Ascending aorta (tissue), 2 donors: Measurements from ENCODE around the gene GNS. TPM values are rescaled to one million over a fixed set of nuclear protein-coding genes. Genes with fewer than 3 reads are reported as not detected.

Experiments used
- DNase-seq, 2 donors: peaks; one replicate each; pipeline ENCODE4 v3.0.0-alpha.2; 2019; ENCODE audit warnings: low spot score in 2 of 2
- H3K27ac ChIP-seq, 2 donors: fragments of 200-600 bp; sonication (generic); one replicate each; pipeline ENCODE4 v1.5.1; 2016 to 2017; ENCODE audit warnings: mild to moderate bottlenecking in 1 of 2
- H3K27me3 ChIP-seq: fragments of 200-600 bp; sonication (generic); one replicate; pipeline ENCODE4 v1.5.1; 2017
- H3K36me3 ChIP-seq, 2 donors: fragments of 200-600 bp; sonication (generic); one replicate each; pipeline ENCODE4 v1.5.1; 2016
- H3K4me1 ChIP-seq, 2 donors: fragments of 200-600 bp; sonication (generic); one replicate each; pipeline ENCODE4 v1.5.1; 2016 to 2017; ENCODE audit warnings: mild to moderate bottlenecking in 1 of 2
- H3K4me3 ChIP-seq, 2 donors: fragments of 200-600 bp; sonication (generic); one replicate each; pipeline ENCODE4 v1.5.1; 2016 to 2017; ENCODE audit warnings: mild to moderate bottlenecking in 1 of 2
- H3K9me3 ChIP-seq, 2 donors: fragments of 200-600 bp; sonication (generic); one replicate each; pipeline ENCODE4 v1.5.1; 2016
- CTCF ChIP-seq, 3 experiments: fragments of 200-600 bp in 2 of 3; fragments of 450-650 bp in 1 of 3; sonication (generic) in 2 of 3; IDR thresholded peaks; one replicate each; pipeline ENCODE4 v1.5.1; 2016 to 2019; ENCODE audit warnings: antibody characterized with exemption in 3 of 3, mild to moderate bottlenecking in 1 of 3, moderate library complexity in 1 of 3
- intact Hi-C: fragments of 100-400 bp; cut with DNase I; formaldehyde crosslinking; loops from one replicate; pipeline ENCODE4 v1.15.1; 2023
- total RNA-seq: library from RNA; depleted of rRNA; stranded (reverse); fragments of >200 nt; gene quantifications from one replicate; pipeline ENCODE4 v1.1.0, GENCODE V29; 2016

GNS gene
- total RNA-seq, 1 donor from 2014 or later = 105 TPM

GRCh38 chr12:64688715-64689114 is 70.5 kb downstream of the GNS start:
- Histone ChIP-seq H3K27ac (peak overlapping the region; percentile 49 to 50), H3K4me3 (no peak overlapping the region), H3K9me3 (no peaks in the 10 kb centered on the region), H3K36me3 (peaks cover 17 to 22% of the 10 kb centered on the region in 2 donors), H3K4me1 (peaks cover under 1 to 26% of the 10 kb centered on the region in 2 donors), H3K27me3 (no peaks in the 10 kb centered on the region)
- DNase-seq = no peak
- TF ChIP-seq CTCF (IDR thresholded peaks at IDR 0.05) = no peak
- intact Hi-C loops = loop anchor here (10.0 kb wide), 1 partner anchor 464 kb away; the partner anchor contains the start of gene KICS2

- peaks cover 5 to 25% of the 10 kb centered on the region in 2 donors for H3K4me1 ChIP-seq
- no peaks in the 10 kb centered on the region for H3K9me3 ChIP-seq
- intact Hi-C loops = loop anchor here (10.0 kb wide), 1 partner anchor 463 kb away; the partner anchor contains the start of gene KICS2
- peaks cover 12 to 17% of the 10 kb centered on the region in 2 donors for H3K36me3 ChIP-seq
- no peak for DNase-seq
- no peaks in the 10 kb centered on the region for H3K27me3 ChIP-seq
- no peak for TF ChIP-seq CTCF (IDR thresholded peaks at IDR 0.05)
- peak overlapping the region; percentile 49 to 50 for H3K27ac ChIP-seq
- peak overlapping the region in 1 of 2 donors; percentile 12 for H3K4me3 ChIP-seq
Measured at GRCh38 chr12:64688219-64688618, 71.0 kb downstream of the GNS start.

DNA sequence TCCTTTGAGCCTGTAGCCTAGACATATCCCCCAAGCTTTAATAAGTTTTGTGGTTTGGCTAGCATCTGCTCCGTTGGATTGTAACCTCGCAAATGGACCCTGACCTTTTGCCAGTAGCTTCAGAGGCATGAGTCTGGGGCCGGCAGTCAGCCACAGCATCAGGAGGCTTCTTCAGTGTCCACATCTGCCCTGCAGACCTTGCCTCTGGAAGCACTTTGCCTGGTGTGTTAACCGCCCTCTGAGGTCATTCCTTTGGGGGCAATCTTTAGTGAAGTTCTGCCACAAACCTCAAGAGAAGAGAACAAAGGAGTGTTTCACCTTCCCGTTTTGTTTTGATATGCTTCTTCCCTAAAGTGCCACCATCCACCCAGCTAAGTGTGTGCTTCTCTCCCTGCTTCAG is 71.4 kb downstream of the GNS start:
- no peak for DNase-seq
- intact Hi-C loops = loop anchor here (10.0 kb wide), 1 partner anchor 463 kb away; the partner anchor contains the start of gene KICS2
- Histone ChIP-seq H3K27me3 (no peaks in the 10 kb centered on the region), H3K36me3 (peaks cover 12 to 14% of the 10 kb centered on the region in 2 donors), H3K4me1 (peaks cover 9 to 28% of the 10 kb centered on the region in 2 donors), H3K9me3 (no peaks in the 10 kb centered on the region), H3K27ac (peak overlapping the region; percentile 49 to 50), H3K4me3 (peak overlapping the region in 1 of 2 donors; percentile 12)
- no peak for TF ChIP-seq CTCF (IDR thresholded peaks at IDR 0.05)

GRCh38 chr12:64685605-64686004 is 73.6 kb downstream of the GNS start:
- no peak for DNase-seq
- peaks cover 12 to 14% of the 10 kb centered on the region in 2 donors for H3K36me3 ChIP-seq
- no peaks in the 10 kb centered on the region for H3K27me3 ChIP-seq
- TF ChIP-seq CTCF (IDR thresholded peaks at IDR 0.05) = no peak
- no peaks in the 10 kb centered on the region for H3K9me3 ChIP-seq
- peak overlapping the region; percentile 17 to 93 for H3K27ac ChIP-seq
- H3K4me3 ChIP-seq = no peak overlapping the region
- peaks cover 10 to 39% of the 10 kb centered on the region in 2 donors for H3K4me1 ChIP-seq
- intact Hi-C loops = loop anchor here (10.0 kb wide), 1 partner anchor 461 kb away; the partner anchor contains the start of gene KICS2

- TF ChIP-seq CTCF (IDR thresholded peaks at IDR 0.05) = no peak
- Histone ChIP-seq H3K36me3 (peaks cover 12 to 14% of the 10 kb centered on the region in 2 donors), H3K4me3 (no peak overlapping the region), H3K27ac (peak overlapping the region; percentile 17 to 93), H3K9me3 (no peaks in the 10 kb centered on the region), H3K27me3 (no peaks in the 10 kb centered on the region), H3K4me1 (peaks cover 10 to 45% of the 10 kb centered on the region in 2 donors)
- DNase-seq = no peak
- intact Hi-C loops = loop anchor here (10.0 kb wide), 1 partner anchor 460 kb away; the partner anchor contains the start of gene KICS2
Measured at GRCh38 chr12:64685050-64685449, 74.2 kb downstream of the GNS start.
